Neutrophil (primary cell): Measurements from ENCODE around the gene TPM4.
"Not testable (repeated sequence)": the region's sequence is repeated elsewhere in the genome, so short reads cannot be mapped to it uniquely, and the experiment has no call there.

Experiments
- H3K27ac ChIP-seq: fragments of 200-600 bp; sonication (generic); 2 replicates; pipeline ENCODE4 v1.5.1; 2016; ENCODE audit warnings: mild to moderate bottlenecking, moderate library complexity
- H3K27me3 ChIP-seq: fragments of 200-600 bp; sonication (generic); 2 replicates; pipeline ENCODE4 v1.6.0; 2016; ENCODE audit warnings: mild to moderate bottlenecking
- H3K36me3 ChIP-seq: fragments of 200-600 bp; sonication (generic); 2 replicates; pipeline ENCODE4 v1.5.1; 2017
- H3K4me1 ChIP-seq, 2 experiments: fragments of 200-600 bp in 1 of 2; sonication (generic) in 1 of 2; 1 replicate in 1 of 2; 2 replicates in 1 of 2; pipeline versions ENCODE4 v1.5.1 to v1.6.1; 2013 to 2016; ENCODE audit warnings: low read depth in 1 of 2, low read length in 1 of 2, mild to moderate bottlenecking in 1 of 2, moderate library complexity in 1 of 2; ENCODE audit not compliant: control insufficient read depth in 1 of 2, insufficient read depth in 1 of 2
- H3K4me3 ChIP-seq, 2 experiments: fragments of 200-600 bp in 1 of 2; sonication (generic) in 1 of 2; 1 replicate in 1 of 2; 2 replicates in 1 of 2; pipeline ENCODE4 v1.5.1; 2013 to 2016; ENCODE audit warnings: low read depth in 1 of 2, low read length in 1 of 2, mild to moderate bottlenecking in 1 of 2, moderate library complexity in 1 of 2
- H3K9me3 ChIP-seq: fragments of 200-600 bp; sonication (generic); 2 replicates; pipeline ENCODE4 v1.5.1; 2016
- CTCF ChIP-seq: fragments of 200-600 bp; sonication (generic); IDR thresholded peaks from 2 replicates; pipeline ENCODE4 v1.5.1; 2016; ENCODE audit warnings: antibody characterized with exemption

The TPM4 gene

GRCh38 chr19:16115301-16116039 lies 39.2 kb downstream of the TPM4 start:
- H3K36me3 ChIP-seq, result peaks cover 49% of the 10 kb centered on the region
- no peaks in the 10 kb centered on the region for H3K27me3 ChIP-seq
- no peaks in the 10 kb centered on the region for H3K9me3 ChIP-seq
- TF ChIP-seq CTCF, result no peak
- H3K27ac ChIP-seq, result peak overlapping the region; percentile 95
- peaks cover 58 to 73% of the 10 kb centered on the region in 2 experiments for H3K4me1 ChIP-seq
- no peak overlapping the region for H3K4me3 ChIP-seq

GRCh38 chr19:16116067-16116466 lies 39.8 kb downstream of the TPM4 start:
- Histone ChIP-seq H3K4me3 (no peak overlapping the region), H3K9me3 (no peaks in the 10 kb centered on the region), H3K4me1 (peaks cover 53 to 67% of the 10 kb centered on the region in 2 experiments), H3K27me3 (no peaks in the 10 kb centered on the region), H3K27ac (peak overlapping the region; percentile 95), H3K36me3 (peaks cover 54% of the 10 kb centered on the region)
- TF ChIP-seq CTCF, result no peak

GRCh38 chr19:16117594-16118033 lies 41.3 kb downstream of the TPM4 start:
- Histone ChIP-seq H3K4me1 (peaks cover 44 to 59% of the 10 kb centered on the region in 2 experiments), H3K9me3 (no peaks in the 10 kb centered on the region), H3K4me3 (peak overlapping the region in 1 of 2 experiments; percentile 46), H3K27me3 (no peaks in the 10 kb centered on the region), H3K36me3 (peaks cover 66% of the 10 kb centered on the region), H3K27ac (peak overlapping the region; percentile 95)
- no peak for TF ChIP-seq CTCF

GRCh38 chr19:16118489-16119033 lies 42.3 kb downstream of the TPM4 start:
- Histone ChIP-seq H3K27ac (peak overlapping the region; percentile 95), H3K27me3 (no peaks in the 10 kb centered on the region), H3K4me1 (peaks cover 36 to 50% of the 10 kb centered on the region in 2 experiments), H3K36me3 (peaks cover 68% of the 10 kb centered on the region), H3K4me3 (peak overlapping the region; percentile 30 to 46), H3K9me3 (no peaks in the 10 kb centered on the region)
- peak; percentile 17 for TF ChIP-seq CTCF

- Histone ChIP-seq H3K36me3 (peaks cover 70% of the 10 kb centered on the region), H3K4me3 (peak overlapping the region; percentile 30 to 46), H3K4me1 (peaks cover 34 to 45% of the 10 kb centered on the region in 2 experiments), H3K27ac (peak overlapping the region; percentile 95)
- H3K9me3 ChIP-seq, H3K27me3 ChIP-seq: not testable (repeated sequence)
These were observed 43.0 kb downstream of the TPM4 start for GRCh38 chr19:16119075-16119857.
